Hematopoietic multipotent progenitor cell (in vitro differentiated cells): ENCODE measurements around the gene NCAPD2. TPM values are rescaled to one million over a fixed set of nuclear protein-coding genes. Genes with fewer than 3 reads are reported as not detected.
"Not testable (repeated sequence)": the region's sequence is repeated elsewhere in the genome, so short reads cannot be mapped to it uniquely, and the experiment has no call there.

ENCODE experiments used
- DNase-seq, 3 donors: peaks; one replicate each; pipeline ENCODE4 v3.0.0-alpha.2; 2011 to 2015; ENCODE audit warnings: low read depth in 2 of 3, low spot score in 2 of 3
- total RNA-seq: library from RNA; depleted of rRNA; stranded (reverse); fragments of >200 nt; gene quantifications from one replicate; pipeline ENCODE4 v1.2.3, GENCODE V29; 2012

The NCAPD2 gene
- total RNA-seq, 1 donor = 41.5 TPM

GRCh38 chr12:6548966-6549683, 55.2 kb downstream of the NCAPD2 start:
- DNase-seq = no peak

- DNase-seq = no peak
Observed at GRCh38 chr12:6549684-6550151, 55.8 kb downstream of the NCAPD2 start.

GRCh38 chr12:6550294-6551062, 56.6 kb downstream of the NCAPD2 start:
- DNase-seq = peak in 1 of 3 donors; percentile 47

- DNase-seq = no peak
Observed at GRCh38 chr12:6551063-6551461, 57.2 kb downstream of the NCAPD2 start.

GRCh38 chr12:6551496-6552139, 57.7 kb downstream of the NCAPD2 start:
- no peak for DNase-seq

GRCh38 chr12:6552140-6552551, 58.2 kb downstream of the NCAPD2 start:
- no peak for DNase-seq

GRCh38 chr12:6553051-6553868, 59.4 kb downstream of the NCAPD2 start:
- DNase-seq = no peak

GRCh38 chr12:6554168-6555017, 60.5 kb downstream of the NCAPD2 start:
- peak in 2 of 3 donors; percentile 69 to 85 for DNase-seq

GRCh38 chr12:6555018-6555691, 61.3 kb downstream of the NCAPD2 start:
- DNase-seq = no peak

GRCh38 chr12:6556496-6556817, 62.6 kb downstream of the NCAPD2 start:
- not testable (repeated sequence) for DNase-seq

- no peak for DNase-seq
Observed at GRCh38 chr12:6556857-6557256, 63.0 kb downstream of the NCAPD2 start.

- peak in 2 of 3 donors; percentile 62 to 66 for DNase-seq
Observed at GRCh38 chr12:6558014-6558760, 64.3 kb downstream of the NCAPD2 start.

- no peak for DNase-seq
Observed at GRCh38 chr12:6559500-6559899, 65.6 kb downstream of the NCAPD2 start.

- no peak for DNase-seq
Observed at GRCh38 chr12:6560501-6561205, 66.8 kb downstream of the NCAPD2 start.

- no peak for DNase-seq
Observed at GRCh38 chr12:6562881-6563280, 69.0 kb downstream of the NCAPD2 start.

- DNase-seq = peak in 2 of 3 donors; percentile 54 to 70
Observed at GRCh38 chr12:6563448-6564050, 69.6 kb downstream of the NCAPD2 start.

- DNase-seq = no peak
Observed at GRCh38 chr12:6567112-6567670, 73.3 kb downstream of the NCAPD2 start.
